KMS-11 (cell line): ENCODE measurements around the gene TNFSF15.
"Not testable (repeated sequence)": the region's sequence is repeated elsewhere in the genome, so short reads cannot be mapped to it uniquely, and the experiment has no call there.

ENCODE experiments used
- H2AFZ ChIP-seq: fragments of 200-600 bp; sonication (generic); 2 replicates; pipeline ENCODE4 v1.6.1; 2016; ENCODE audit warnings: antibody characterized with exemption, mixed run types, low read depth
- H3K27ac ChIP-seq: fragments of 200-600 bp; sonication (generic); 2 replicates; pipeline ENCODE4 v1.6.1; 2016; ENCODE audit warnings: mild to moderate bottlenecking, mixed run types
- H3K27me3 ChIP-seq: fragments of 200-600 bp; sonication (generic); 2 replicates; pipeline ENCODE4 v1.6.1; 2017; ENCODE audit warnings: mild to moderate bottlenecking, low read depth, mixed run types, moderate library complexity; ENCODE audit not compliant: insufficient read depth
- H3K36me3 ChIP-seq: fragments of 200-600 bp; sonication (generic); 2 replicates; pipeline ENCODE4 v1.6.1; 2017; ENCODE audit warnings: mild to moderate bottlenecking, mixed run types; ENCODE audit not compliant: insufficient read depth
- H3K4me1 ChIP-seq: fragments of 200-600 bp; sonication (generic); 2 replicates; pipeline ENCODE4 v1.6.1; 2016; ENCODE audit warnings: mild to moderate bottlenecking, low read depth, mixed run types; ENCODE audit not compliant: poor library complexity, severe bottlenecking
- H3K4me2 ChIP-seq: fragments of 200-600 bp; sonication (generic); 2 replicates; pipeline ENCODE4 v1.7.0; 2016; ENCODE audit warnings: mild to moderate bottlenecking, mixed run types
- H3K4me3 ChIP-seq: fragments of 200-600 bp; sonication (generic); IDR thresholded peaks from 2 replicates; pipeline ENCODE4 v1.6.1; 2017; ENCODE audit warnings: low read depth, low read length, mixed read lengths; ENCODE audit not compliant: insufficient read depth
- H3K79me2 ChIP-seq: fragments of 200-600 bp; sonication (generic); 2 replicates; pipeline ENCODE4 v1.6.1; 2016; ENCODE audit warnings: low read depth, mixed run types; ENCODE audit not compliant: insufficient read depth
- H3K9ac ChIP-seq: fragments of 200-600 bp; sonication (generic); 2 replicates; pipeline ENCODE4 v1.6.1; 2016; ENCODE audit warnings: mild to moderate bottlenecking, mixed run types
- H4K20me1 ChIP-seq: fragments of 200-600 bp; sonication (generic); 2 replicates; pipeline ENCODE4 v1.6.1; 2016; ENCODE audit warnings: mild to moderate bottlenecking, mixed run types; ENCODE audit not compliant: insufficient read depth
- CTCF ChIP-seq: fragments of 200-600 bp; sonication (generic); conservative IDR thresholded peaks from 2 replicates; pipeline ENCODE4 v1.6.1; 2017; ENCODE audit warnings: low read depth, mild to moderate bottlenecking, antibody characterized with exemption, low read length, moderate library complexity, mixed read lengths

TNFSF15 gene

GRCh38 chr9:114737847-114738246, 68.0 kb downstream of the TNFSF15 start:
- peaks cover 7% of the 10 kb centered on the region for H3K4me1 ChIP-seq
- H4K20me1 ChIP-seq: no peaks in the 10 kb centered on the region
- no peaks in the 10 kb centered on the region for H3K36me3 ChIP-seq
- H3K9ac ChIP-seq: no peak overlapping the region
- H3K79me2 ChIP-seq: no peaks in the 10 kb centered on the region
- no peak overlapping the region for H2AFZ ChIP-seq
- H3K27me3 ChIP-seq: no peaks in the 10 kb centered on the region
- H3K4me2 ChIP-seq: no peak overlapping the region
- H3K27ac ChIP-seq: no peak overlapping the region
- H3K4me3 ChIP-seq: no peak overlapping the region
- no peak for TF ChIP-seq CTCF

GRCh38 chr9:114737118-114737517, 68.7 kb downstream of the TNFSF15 start:
- Histone ChIP-seq H3K36me3 (no peaks in the 10 kb centered on the region), H2AFZ (no peak overlapping the region)
- no peak for TF ChIP-seq CTCF

GRCh38 chr9:114735704-114736103, 70.1 kb downstream of the TNFSF15 start:
- Histone ChIP-seq H3K36me3 (no peaks in the 10 kb centered on the region), H3K27ac (no peak overlapping the region), H3K4me1 (peaks cover 7% of the 10 kb centered on the region), H4K20me1 (no peaks in the 10 kb centered on the region), H3K9ac (no peak overlapping the region), H3K79me2 (no peaks in the 10 kb centered on the region), H2AFZ (no peak overlapping the region), H3K4me3 (no peak overlapping the region), H3K27me3 (no peaks in the 10 kb centered on the region), H3K4me2 (no peak overlapping the region)
- TF ChIP-seq CTCF: no peak

More at GRCh38 chr9:114737118-114737517, 68.7 kb downstream of the TNFSF15 start:
- Histone ChIP-seq H3K4me3 (no peak overlapping the region), H3K4me1 (peaks cover 7% of the 10 kb centered on the region), H3K79me2 (no peaks in the 10 kb centered on the region), H4K20me1 (no peaks in the 10 kb centered on the region), H3K27ac (no peak overlapping the region), H3K27me3 (no peaks in the 10 kb centered on the region), H3K9ac (no peak overlapping the region), H3K4me2 (no peak overlapping the region)

GRCh38 chr9:114735139-114735538, 70.7 kb downstream of the TNFSF15 start:
- not testable (repeated sequence) for H3K4me3 ChIP-seq, H3K79me2 ChIP-seq, H3K27ac ChIP-seq, H4K20me1 ChIP-seq, H2AFZ ChIP-seq, H3K27me3 ChIP-seq, H3K9ac ChIP-seq, H3K4me2 ChIP-seq, H3K36me3 ChIP-seq, H3K4me1 ChIP-seq
